Coronary artery (tissue), 2 donors: ENCODE results near the gene UBALD2.

Source experiments
- DNase-seq: peaks from one replicate; pipeline ENCODE4 v3.0.0-alpha.2; 2017; ENCODE audit warnings: low spot score
- H3K27ac ChIP-seq, 2 donors: fragments of 200-600 bp; sonication (generic); one replicate each; pipeline ENCODE4 v1.5.1; 2016 to 2019
- H3K4me3 ChIP-seq: fragments of 200-600 bp; sonication (generic); 2 replicates; pipeline ENCODE4 v1.5.1; 2016; ENCODE audit warnings: mild to moderate bottlenecking, moderate library complexity
- TF ChIP-seq, protein P1 (sequence below): fragments of 200-600 bp; sonication (generic); IDR thresholded peaks from one replicate; pipeline ENCODE4 v1.5.1; 2019; ENCODE audit warnings: antibody characterized with exemption

UBALD2 gene

DNA sequence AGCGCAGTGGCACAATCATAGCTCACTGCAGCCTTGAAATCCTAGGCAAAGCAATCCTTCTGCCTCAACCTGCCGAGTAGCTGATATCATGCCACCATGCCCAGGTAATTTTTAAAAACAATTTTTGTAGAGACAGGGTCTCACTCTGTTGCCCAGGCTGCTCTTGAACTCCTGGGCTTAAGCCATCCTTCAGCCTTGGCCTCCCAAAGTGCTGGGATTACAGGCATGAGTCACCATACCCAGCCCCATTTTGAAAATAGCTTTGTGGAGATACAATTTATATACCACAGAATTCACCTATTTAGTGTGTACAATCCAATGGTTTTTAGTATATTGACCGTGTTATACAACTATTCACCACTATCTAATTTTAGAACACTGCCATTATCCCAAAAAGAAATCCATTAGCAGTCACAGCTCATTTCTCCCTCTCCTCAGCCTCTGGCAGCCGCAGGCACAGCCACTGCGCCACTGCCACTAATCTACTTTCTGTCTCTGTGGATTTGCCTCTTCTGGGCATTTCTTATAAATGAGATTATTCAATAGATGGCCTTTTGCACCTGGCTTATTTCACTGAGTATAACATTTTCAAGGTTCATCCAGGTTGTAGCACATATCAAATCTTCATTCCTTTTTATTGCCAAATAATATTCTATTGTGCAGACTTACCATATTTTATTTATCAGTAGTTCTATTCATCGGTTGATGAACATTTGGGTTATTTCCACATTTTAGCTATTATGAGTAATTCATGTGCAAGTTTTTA is 31.4 kb upstream of the UBALD2 start:
- Histone ChIP-seq H3K27ac (no peak overlapping the region), H3K4me3 (no peak overlapping the region)
- no peak for DNase-seq
- TF ChIP-seq, protein P1, sequence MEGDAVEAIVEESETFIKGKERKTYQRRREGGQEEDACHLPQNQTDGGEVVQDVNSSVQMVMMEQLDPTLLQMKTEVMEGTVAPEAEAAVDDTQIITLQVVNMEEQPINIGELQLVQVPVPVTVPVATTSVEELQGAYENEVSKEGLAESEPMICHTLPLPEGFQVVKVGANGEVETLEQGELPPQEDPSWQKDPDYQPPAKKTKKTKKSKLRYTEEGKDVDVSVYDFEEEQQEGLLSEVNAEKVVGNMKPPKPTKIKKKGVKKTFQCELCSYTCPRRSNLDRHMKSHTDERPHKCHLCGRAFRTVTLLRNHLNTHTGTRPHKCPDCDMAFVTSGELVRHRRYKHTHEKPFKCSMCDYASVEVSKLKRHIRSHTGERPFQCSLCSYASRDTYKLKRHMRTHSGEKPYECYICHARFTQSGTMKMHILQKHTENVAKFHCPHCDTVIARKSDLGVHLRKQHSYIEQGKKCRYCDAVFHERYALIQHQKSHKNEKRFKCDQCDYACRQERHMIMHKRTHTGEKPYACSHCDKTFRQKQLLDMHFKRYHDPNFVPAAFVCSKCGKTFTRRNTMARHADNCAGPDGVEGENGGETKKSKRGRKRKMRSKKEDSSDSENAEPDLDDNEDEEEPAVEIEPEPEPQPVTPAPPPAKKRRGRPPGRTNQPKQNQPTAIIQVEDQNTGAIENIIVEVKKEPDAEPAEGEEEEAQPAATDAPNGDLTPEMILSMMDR: no peak

DNA sequence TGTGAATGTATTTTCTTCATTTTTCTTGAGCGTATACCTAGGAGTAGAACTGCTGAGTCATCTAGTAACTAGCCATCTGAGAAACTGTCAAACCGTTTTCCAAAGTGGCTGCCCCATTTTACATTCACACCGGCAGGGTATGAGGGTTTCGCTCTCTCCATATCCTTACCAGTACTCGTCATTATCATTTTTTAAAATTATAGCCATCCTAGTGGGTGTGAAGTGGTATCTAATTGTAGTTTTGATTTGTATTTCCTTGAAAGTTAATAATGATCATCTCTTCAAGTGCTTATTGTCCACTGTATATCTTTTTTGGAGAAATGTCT is 30.8 kb upstream of the UBALD2 start:
- H3K4me3 ChIP-seq: no peak overlapping the region
- TF ChIP-seq, protein P1: no peak
- no peak overlapping the region for H3K27ac ChIP-seq
- DNase-seq: no peak

DNA sequence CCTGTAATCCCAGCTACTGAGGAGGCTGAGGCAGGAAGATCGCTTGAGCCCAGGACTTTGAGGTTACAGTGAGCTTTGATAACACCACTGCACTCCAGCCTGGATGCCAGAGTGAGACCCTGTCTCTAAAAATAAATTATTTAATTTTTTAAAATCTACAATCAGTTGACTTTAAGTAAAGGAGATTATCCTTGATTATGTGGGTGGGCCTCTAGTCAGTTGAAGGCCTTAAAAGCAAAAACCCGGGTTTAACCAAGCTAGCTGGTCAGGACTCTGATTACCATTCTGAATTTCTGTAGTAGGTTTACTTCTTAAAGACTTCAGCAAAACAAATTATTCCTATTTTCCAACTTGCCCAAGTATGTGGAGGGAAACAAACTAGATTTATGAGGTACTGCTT is 29.3 kb upstream of the UBALD2 start:
- Histone ChIP-seq H3K27ac (no peak overlapping the region), H3K4me3 (no peak overlapping the region)
- no peak for DNase-seq
- TF ChIP-seq, protein P1: no peak

DNA sequence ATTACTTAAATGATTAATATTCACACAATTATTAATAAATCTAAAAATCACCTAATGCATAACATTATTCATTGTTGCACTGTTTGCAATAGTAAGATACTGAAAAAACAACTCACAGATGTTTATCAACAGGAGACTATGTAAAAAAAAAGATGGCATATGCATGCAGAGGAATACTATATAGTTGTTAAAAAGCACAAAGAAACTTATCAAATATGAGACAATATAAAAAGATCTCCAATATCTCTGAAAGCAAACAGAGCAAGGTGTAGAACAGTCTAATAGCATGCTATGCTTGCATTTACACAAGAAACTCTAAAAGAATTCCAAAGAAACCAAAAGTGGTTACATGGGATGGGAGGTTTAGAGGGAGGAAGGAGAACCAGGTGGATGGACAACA is 28.5 kb upstream of the UBALD2 start:
- H3K4me3 ChIP-seq: no peak overlapping the region
- H3K27ac ChIP-seq: no peak overlapping the region
- DNase-seq: no peak
- TF ChIP-seq, protein P1: no peak

DNA sequence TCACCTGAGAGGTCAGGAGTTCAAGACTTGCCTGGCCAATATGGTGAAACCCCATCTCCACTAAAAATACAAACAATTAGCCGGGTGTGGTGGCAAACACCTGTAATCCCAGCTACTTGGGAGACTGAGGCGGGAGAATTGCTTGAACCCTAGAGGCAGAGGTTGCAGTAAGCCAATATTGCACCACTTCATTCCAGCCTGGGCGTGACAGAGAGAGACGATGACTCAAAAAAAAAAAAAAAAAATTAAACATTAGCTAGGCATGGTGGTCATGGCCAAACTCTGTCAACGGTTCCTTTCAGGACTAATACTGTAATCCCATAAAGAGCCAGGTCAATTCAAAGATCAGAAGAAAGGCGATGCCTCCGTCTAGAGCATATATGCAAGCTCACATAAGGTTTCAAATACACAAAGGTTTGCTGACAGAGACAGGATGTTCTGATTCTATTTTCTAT is 27.3 kb upstream of the UBALD2 start:
- Histone ChIP-seq H3K27ac (no peak overlapping the region), H3K4me3 (no peak overlapping the region)
- TF ChIP-seq, protein P1: no peak
- no peak for DNase-seq

DNA sequence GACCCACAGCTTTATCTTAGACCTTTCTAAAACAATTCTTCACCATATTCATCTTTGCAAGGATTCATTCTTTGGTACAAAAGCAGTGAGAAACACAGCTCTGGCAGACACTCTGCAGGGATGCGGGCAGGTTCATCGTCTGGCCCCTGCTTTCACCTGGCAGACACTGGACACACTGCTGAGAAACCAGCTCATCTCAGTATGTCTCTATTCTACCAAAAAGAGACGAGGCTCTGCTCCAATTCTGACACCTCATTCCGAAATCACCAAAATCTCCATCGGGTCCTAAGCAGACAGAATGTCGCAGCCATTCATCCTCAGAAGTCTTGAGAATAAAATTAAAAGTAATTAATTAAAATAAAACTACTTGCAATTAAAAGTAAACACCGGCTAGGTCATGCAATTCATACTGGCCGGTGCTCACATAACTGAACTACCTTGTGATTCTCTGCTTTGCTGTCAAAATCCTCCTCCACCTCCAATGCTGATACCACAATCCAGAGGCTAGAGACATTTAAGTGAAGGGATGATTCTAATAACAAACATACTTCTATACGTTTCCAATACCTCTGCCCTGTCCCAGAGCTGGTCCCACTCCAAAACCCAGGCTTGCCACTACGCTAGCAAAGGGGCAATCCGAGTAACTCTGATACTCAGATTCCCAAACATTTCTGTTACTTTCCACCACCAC is 26.2 kb upstream of the UBALD2 start:
- H3K4me3 ChIP-seq: peak overlapping the region; percentile 69
- no peak for DNase-seq
- no peak overlapping the region for H3K27ac ChIP-seq
- TF ChIP-seq, protein P1: no peak
